DOHH2 (cell line): Measurements from ENCODE around the gene RAB27B.

Experiments used
- H3F3A ChIP-seq: fragments of 200-600 bp; sonication (generic), shearing (Covaris generic); 2 replicates; pipeline ENCODE4 v1.6.0; 2016; ENCODE audit warnings: antibody characterized with exemption, mild to moderate bottlenecking; ENCODE audit not compliant: control insufficient read depth, insufficient read depth
- H3K27ac ChIP-seq: fragments of 200-600 bp; sonication (generic); 2 replicates; pipeline ENCODE4 v1.5.1; 2014; ENCODE audit warnings: low read depth, mild to moderate bottlenecking, low read length, moderate library complexity
- H3K27me3 ChIP-seq: fragments of 200-600 bp; sonication (generic); 2 replicates; pipeline ENCODE4 v1.6.1; 2014; ENCODE audit warnings: mild to moderate bottlenecking, low read length, mixed read lengths; ENCODE audit not compliant: control insufficient read depth
- H3K36me3 ChIP-seq: fragments of 200-600 bp; sonication (generic); 2 replicates; pipeline ENCODE4 v1.6.1; 2014; ENCODE audit warnings: mild to moderate bottlenecking, low read length, moderate library complexity, mixed read lengths; ENCODE audit not compliant: control insufficient read depth
- H3K4me1 ChIP-seq: fragments of 200-600 bp; sonication (generic); 2 replicates; pipeline ENCODE4 v1.6.1; 2014; ENCODE audit warnings: mild to moderate bottlenecking, low read length, mixed read lengths; ENCODE audit not compliant: control insufficient read depth
- H3K4me2 ChIP-seq: fragments of 200-600 bp; sonication (generic); 2 replicates; pipeline ENCODE4 v1.6.0; 2014; ENCODE audit warnings: mild to moderate bottlenecking, low read length, moderate library complexity
- H3K4me3 ChIP-seq: fragments of 200-600 bp; sonication (generic); 2 replicates; pipeline ENCODE4 v1.5.1; 2014; ENCODE audit warnings: mild to moderate bottlenecking, low read length, mixed read lengths
- H3K79me2 ChIP-seq: fragments of 200-600 bp; sonication (generic); 2 replicates; pipeline ENCODE4 v1.6.1; 2014; ENCODE audit warnings: mild to moderate bottlenecking, low read length, mixed read lengths; ENCODE audit not compliant: control insufficient read depth
- H3K9me2 ChIP-seq: fragments of 200-600 bp; sonication (generic); replicated peaks from 2 replicates; pipeline ENCODE4 v1.6.1; 2014; ENCODE audit warnings: mild to moderate bottlenecking, low read length, mixed read lengths; ENCODE audit not compliant: control insufficient read depth
- H3K9me3 ChIP-seq: fragments of 200-600 bp; sonication (generic); 2 replicates; pipeline ENCODE4 v1.6.1; 2014; ENCODE audit warnings: antibody characterized with exemption, low read length, mixed read lengths; ENCODE audit not compliant: control insufficient read depth, insufficient read depth
- H4K20me1 ChIP-seq: fragments of 200-600 bp; sonication (generic); 2 replicates; pipeline ENCODE4 v1.6.0; 2014; ENCODE audit warnings: low read depth, mild to moderate bottlenecking, antibody characterized with exemption, low read length, moderate library complexity; ENCODE audit not compliant: control insufficient read depth, insufficient read depth
- CTCF ChIP-seq: fragments of 200-600 bp; sonication (generic); IDR thresholded peaks from one replicate; pipeline ENCODE4 v1.5.1; 2014; ENCODE audit warnings: antibody characterized with exemption, mild to moderate bottlenecking, low read depth, low read length; ENCODE audit not compliant: poor library complexity, severe bottlenecking
- EZH2phosphoT487 ChIP-seq: fragments of 200-600 bp; sonication (generic); IDR thresholded peaks from 2 replicates; pipeline ENCODE4 v1.6.1; 2017; ENCODE audit warnings: borderline replicate concordance, mild to moderate bottlenecking, antibody characterized with exemption, low read length, moderate library complexity, mixed read lengths

RAB27B gene

DNA sequence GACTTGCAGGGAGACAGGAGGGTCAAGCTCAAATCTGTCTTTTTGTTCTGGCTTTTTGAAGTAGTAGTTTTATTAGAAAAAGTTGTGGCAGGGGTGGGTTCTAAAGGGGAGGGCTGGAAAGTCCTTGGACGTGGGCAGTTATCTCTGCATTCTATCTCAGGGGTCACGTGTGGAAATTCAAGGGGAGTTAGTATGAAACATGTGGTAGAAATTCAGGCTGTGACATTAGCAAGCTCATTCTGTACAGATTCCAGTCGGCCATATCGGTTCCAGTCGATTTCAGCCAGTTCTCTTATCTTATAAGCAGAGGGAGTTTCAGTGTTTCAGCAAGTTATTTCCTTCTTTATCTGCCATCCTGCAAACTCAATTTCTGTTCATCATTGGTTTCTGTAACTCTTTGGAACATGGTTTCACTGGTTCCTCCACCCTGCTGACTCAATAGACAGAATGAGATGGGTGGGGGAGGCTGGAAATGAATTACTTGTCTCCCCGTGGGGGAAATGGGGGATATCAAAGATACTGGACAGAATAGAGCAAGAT is 53.0 kb downstream of the RAB27B start:
- TF ChIP-seq EZH2phosphoT487 (no peak), CTCF (no peak)

DNA sequence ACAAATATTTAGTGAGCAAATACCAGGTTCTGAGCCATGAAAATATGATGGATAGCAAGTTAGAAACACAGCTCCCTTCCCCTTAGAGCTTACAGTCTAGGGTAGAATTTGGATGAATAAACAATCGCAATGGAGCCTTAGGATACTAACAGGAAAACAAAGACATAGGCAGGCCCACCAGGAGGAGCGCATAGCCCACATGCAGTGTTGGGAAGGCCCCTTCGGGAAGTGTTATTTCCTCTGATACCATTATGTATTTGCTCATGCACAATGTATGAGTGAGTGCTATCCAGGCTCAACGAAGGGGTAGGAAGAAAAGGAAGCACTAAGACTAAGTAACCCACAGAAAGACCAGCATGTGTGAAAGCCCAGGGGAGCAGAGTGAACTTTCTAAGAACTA is 54.0 kb downstream of the RAB27B start:
- H3K9me3 ChIP-seq = no peaks in the 10 kb centered on the region
- no peaks in the 10 kb centered on the region for H3K4me1 ChIP-seq
- no peak for TF ChIP-seq CTCF
- no peak for TF ChIP-seq EZH2phosphoT487
- no peaks in the 10 kb centered on the region for H4K20me1 ChIP-seq
- H3K36me3 ChIP-seq = no peaks in the 10 kb centered on the region
- no peaks in the 10 kb centered on the region for H3K79me2 ChIP-seq
- H3K27me3 ChIP-seq = no peaks in the 10 kb centered on the region
- H3K9me2 ChIP-seq = no peaks in the 10 kb centered on the region
- H3K27ac ChIP-seq = no peak overlapping the region
- H3K4me2 ChIP-seq = no peak overlapping the region
- no peak overlapping the region for H3K4me3 ChIP-seq
- no peaks in the 10 kb centered on the region for H3F3A ChIP-seq

More for the DNA sequence above, 53.0 kb downstream of the RAB27B start:
- Histone ChIP-seq H3K4me1 (no peaks in the 10 kb centered on the region), H3K79me2 (no peaks in the 10 kb centered on the region), H3K27me3 (no peaks in the 10 kb centered on the region), H3K9me3 (no peaks in the 10 kb centered on the region), H4K20me1 (no peaks in the 10 kb centered on the region), H3K27ac (no peak overlapping the region), H3K36me3 (no peaks in the 10 kb centered on the region), H3K4me2 (no peak overlapping the region), H3K4me3 (no peak overlapping the region), H3F3A (no peaks in the 10 kb centered on the region), H3K9me2 (no peaks in the 10 kb centered on the region)

DNA sequence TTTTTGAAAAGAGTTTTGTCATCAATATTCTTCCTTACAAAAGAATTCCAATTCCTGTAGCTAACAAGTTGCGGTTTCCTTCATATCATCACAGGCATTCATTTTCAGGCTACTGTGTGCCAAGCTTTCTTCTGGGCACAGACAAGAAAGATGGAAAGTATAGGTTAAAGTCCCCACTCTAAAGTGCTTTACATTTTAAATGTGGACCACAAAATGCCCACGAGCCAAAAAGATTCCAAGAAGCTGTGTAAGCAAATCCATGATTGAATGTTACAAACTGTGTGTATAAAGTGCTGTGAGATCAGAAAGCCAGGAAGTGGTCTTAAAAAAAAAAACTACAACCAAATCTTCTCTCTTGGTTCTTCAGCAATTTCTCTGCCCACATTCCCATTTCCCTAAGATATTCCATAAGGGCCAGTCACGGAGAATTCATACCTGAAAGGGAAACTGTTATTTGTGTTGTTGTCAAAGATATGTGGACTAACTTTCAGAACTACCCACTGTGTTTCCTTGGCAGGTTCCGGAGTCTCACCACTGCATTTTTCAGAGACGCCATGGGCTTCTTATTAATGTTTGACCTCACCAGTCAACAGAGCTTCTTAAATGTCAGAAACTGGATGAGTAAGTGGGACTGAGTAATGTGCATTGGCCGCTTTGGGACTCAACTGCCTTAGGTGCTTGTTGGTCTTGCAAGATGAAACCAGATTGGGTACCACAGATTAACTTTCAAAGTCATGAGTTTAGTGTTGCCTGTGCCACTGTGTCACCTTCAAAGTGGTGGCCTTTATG is 55.7 kb downstream of the RAB27B start:
- no peaks in the 10 kb centered on the region for H3K36me3 ChIP-seq
- H3K27ac ChIP-seq = no peak overlapping the region
- TF ChIP-seq CTCF (no peak), EZH2phosphoT487 (no peak)
- no peaks in the 10 kb centered on the region for H3K79me2 ChIP-seq
- H3K4me3 ChIP-seq = no peak overlapping the region
- H3K4me2 ChIP-seq = no peak overlapping the region
- H4K20me1 ChIP-seq = no peaks in the 10 kb centered on the region
- H3K4me1 ChIP-seq = no peaks in the 10 kb centered on the region
- no peaks in the 10 kb centered on the region for H3F3A ChIP-seq
- H3K27me3 ChIP-seq = no peaks in the 10 kb centered on the region
- no peaks in the 10 kb centered on the region for H3K9me2 ChIP-seq
- no peaks in the 10 kb centered on the region for H3K9me3 ChIP-seq
